ENCODE results near the gene RAD51B.

GRCh38 chr14:68246786-68247105 lies 427.2 kb downstream of the RAD51B start:
- TF ChIP-seq, protein P1, sequence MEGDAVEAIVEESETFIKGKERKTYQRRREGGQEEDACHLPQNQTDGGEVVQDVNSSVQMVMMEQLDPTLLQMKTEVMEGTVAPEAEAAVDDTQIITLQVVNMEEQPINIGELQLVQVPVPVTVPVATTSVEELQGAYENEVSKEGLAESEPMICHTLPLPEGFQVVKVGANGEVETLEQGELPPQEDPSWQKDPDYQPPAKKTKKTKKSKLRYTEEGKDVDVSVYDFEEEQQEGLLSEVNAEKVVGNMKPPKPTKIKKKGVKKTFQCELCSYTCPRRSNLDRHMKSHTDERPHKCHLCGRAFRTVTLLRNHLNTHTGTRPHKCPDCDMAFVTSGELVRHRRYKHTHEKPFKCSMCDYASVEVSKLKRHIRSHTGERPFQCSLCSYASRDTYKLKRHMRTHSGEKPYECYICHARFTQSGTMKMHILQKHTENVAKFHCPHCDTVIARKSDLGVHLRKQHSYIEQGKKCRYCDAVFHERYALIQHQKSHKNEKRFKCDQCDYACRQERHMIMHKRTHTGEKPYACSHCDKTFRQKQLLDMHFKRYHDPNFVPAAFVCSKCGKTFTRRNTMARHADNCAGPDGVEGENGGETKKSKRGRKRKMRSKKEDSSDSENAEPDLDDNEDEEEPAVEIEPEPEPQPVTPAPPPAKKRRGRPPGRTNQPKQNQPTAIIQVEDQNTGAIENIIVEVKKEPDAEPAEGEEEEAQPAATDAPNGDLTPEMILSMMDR (IDR thresholded peaks at IDR 0.05): no peak
- TF ChIP-seq POLR2A (IDR thresholded peaks at IDR 0.05): no peak
